ENCODE measurements around the gene ZNF536. TPM values are rescaled to one million over a fixed set of nuclear protein-coding genes. Genes with fewer than 3 reads are reported as not detected.
"Not testable (repeated sequence)": the region's sequence is repeated elsewhere in the genome, so short reads cannot be mapped to it uniquely, and the experiment has no call there.

The ZNF536 gene
- total RNA-seq, 3 donors from 2014 or later, result 1.3 to 7.3 (median 1.3) TPM

- no peaks in the 10 kb centered on the region for H3K4me1 ChIP-seq (ENCODE audit: low read depth)
- intact Hi-C loops (cut with DNase I, micrococcal nuclease), result no loop called here
- DNase-seq, result no peak
- no peak for ATAC-seq
- H3K4me3 ChIP-seq, result no peak overlapping the region
- H3K9me3 ChIP-seq, result no peaks in the 10 kb centered on the region
- no peak for TF ChIP-seq CTCF (IDR thresholded peaks at IDR 0.05)
- H3K36me3 ChIP-seq (ENCODE audit: low read depth), result no peaks in the 10 kb centered on the region
These were observed 80.7 kb downstream of the ZNF536 start for GRCh38 chr19:30452931-30453330.

- no peak for ATAC-seq
- TF ChIP-seq CTCF (IDR thresholded peaks at IDR 0.05), result no peak
- Histone ChIP-seq H3K4me1 (ENCODE audit: low read depth) (no peaks in the 10 kb centered on the region), H3K9me3 (no peaks in the 10 kb centered on the region), H3K36me3 (ENCODE audit: low read depth) (no peaks in the 10 kb centered on the region), H3K4me3 (no peak overlapping the region)
- no peak for DNase-seq
- intact Hi-C loops (cut with DNase I, micrococcal nuclease), result no loop called here
These were observed 81.6 kb downstream of the ZNF536 start for GRCh38 chr19:30453743-30454142.

- intact Hi-C loops (cut with DNase I, micrococcal nuclease), result no loop called here
- no peak for ATAC-seq
- Histone ChIP-seq H3K36me3 (ENCODE audit: low read depth) (no peaks in the 10 kb centered on the region), H3K4me3 (no peak overlapping the region), H3K4me1 (ENCODE audit: low read depth) (no peaks in the 10 kb centered on the region), H3K9me3 (no peaks in the 10 kb centered on the region)
- DNase-seq, result no peak
- TF ChIP-seq CTCF (IDR thresholded peaks at IDR 0.05), result no peak
These were observed 83.7 kb downstream of the ZNF536 start for GRCh38 chr19:30455881-30456280.

GRCh38 chr19:30457484-30457883, 85.3 kb downstream of the ZNF536 start:
- H3K4me1 ChIP-seq (ENCODE audit: low read depth), result no peaks in the 10 kb centered on the region
- ATAC-seq (no peak), DNase-seq (no peak)
- intact Hi-C loops (cut with DNase I, micrococcal nuclease), result no loop called here
- H3K36me3 ChIP-seq (ENCODE audit: low read depth), result no peaks in the 10 kb centered on the region
- H3K4me3 ChIP-seq, result no peak overlapping the region
- no peaks in the 10 kb centered on the region for H3K9me3 ChIP-seq
- no peak for TF ChIP-seq CTCF (IDR thresholded peaks at IDR 0.05)

GRCh38 chr19:30459859-30460258, 87.7 kb downstream of the ZNF536 start:
- no peaks in the 10 kb centered on the region for H3K4me1 ChIP-seq (ENCODE audit: low read depth)
- DNase-seq, result no peak
- no peak overlapping the region for H3K4me3 ChIP-seq
- no peaks in the 10 kb centered on the region for H3K9me3 ChIP-seq
- no peak for TF ChIP-seq CTCF (IDR thresholded peaks at IDR 0.05)
- no peak for ATAC-seq
- intact Hi-C loops (cut with DNase I, micrococcal nuclease), result no loop called here
- H3K36me3 ChIP-seq (ENCODE audit: low read depth), result no peaks in the 10 kb centered on the region

GRCh38 chr19:30464162-30464561, 92.0 kb downstream of the ZNF536 start:
- Histone ChIP-seq H3K4me3 (no peak overlapping the region), H3K4me1 (ENCODE audit: low read depth) (no peaks in the 10 kb centered on the region), H3K9me3 (no peaks in the 10 kb centered on the region), H3K36me3 (ENCODE audit: low read depth) (no peaks in the 10 kb centered on the region)
- ATAC-seq, result no peak
- DNase-seq, result no peak
- intact Hi-C loops (cut with DNase I, micrococcal nuclease), result no loop called here
- no peak for TF ChIP-seq CTCF (IDR thresholded peaks at IDR 0.05)

GRCh38 chr19:30466598-30466997, 94.4 kb downstream of the ZNF536 start:
- DNase-seq; ATAC-seq; H3K4me3 ChIP-seq; H3K36me3 ChIP-seq (ENCODE audit: low read depth); intact Hi-C loops (cut with DNase I, micrococcal nuclease); H3K9me3 ChIP-seq; H3K4me1 ChIP-seq (ENCODE audit: low read depth): not testable (repeated sequence)

All from mucosa of descending colon (tissue), 3 donors.